ENCODE results near the gene SRPX.

The SRPX gene

GRCh38 chrX:38099688-38100087 lies 121.0 kb downstream of the SRPX start:
- no peak overlapping the region for H3K4me3 ChIP-seq (ENCODE audit: low read depth, low read length)
- no peak for TF ChIP-seq CTCF (IDR thresholded peaks at IDR 0.05; ENCODE audit: insufficient read depth, low read length, missing control alignments)
- CTCF ChIA-PET, result no interaction called here
- POLR2A ChIA-PET, result no interaction called here
- DNase-seq (ENCODE audit: low read depth, low spot score), result no peak
